ENCODE data around the gene LYSET. TPM values are rescaled to one million over a fixed set of nuclear protein-coding genes. Genes with fewer than 3 reads are reported as not detected.
"Not testable (repeated sequence)": the region's sequence is repeated elsewhere in the genome, so short reads cannot be mapped to it uniquely, and the experiment has no call there.

Gene LYSET
- total RNA-seq, result 2.3 TPM

GRCh38 chr14:93184391-93185348 lies at the start of gene LYSET, which contains the start of gene MOAP1:
Gene LYSET, plus strand, starts transcription at chr14:93185317. Its CDS starts 89 bp downstream, at chr14:93185406.
Gene MOAP1, minus strand, starts transcription at chr14:93184897. Its CDS starts 655 bp downstream, at chr14:93184242.
- peaks cover 9 to 10% of the 10 kb centered on the region in 2 donors for H3K36me3 ChIP-seq
- H3K4me3 ChIP-seq, result peak within 1 kb of the TSS; percentile 94 to 99
- DNase-seq (ENCODE audit: low spot score in 2 of 2), result peak; percentile 63 to 92
- no peaks in the 10 kb centered on the region for H3K9me3 ChIP-seq
- intact Hi-C loops (cut with DNase I), result loop anchor here (1.0 to 5.0 kb wide), 4 partner anchors 23 to 148 kb away; partner anchors contain the start of genes BTBD7, GON7, ITPK1 and UBR7
- H3K27ac ChIP-seq, result peak within 1 kb of the TSS; percentile 94 to 97
- peaks cover 10 to 13% of the 10 kb centered on the region in 2 donors for H3K4me1 ChIP-seq
- no peaks in the 10 kb centered on the region for H3K27me3 ChIP-seq
- peak in 2 of 3 experiments; percentile 28 to 41 for TF ChIP-seq CTCF (IDR thresholded peaks at IDR 0.05)

- H3K27ac ChIP-seq, result no peak overlapping the region
- no peaks in the 10 kb centered on the region for H3K9me3 ChIP-seq
- TF ChIP-seq CTCF (IDR thresholded peaks at IDR 0.05), result no peak
- no peaks in the 10 kb centered on the region for H3K36me3 ChIP-seq
- H3K4me3 ChIP-seq, result no peak overlapping the region
- H3K4me1 ChIP-seq, result no peaks in the 10 kb centered on the region
- DNase-seq (ENCODE audit: low spot score in 2 of 2), result no peak
- H3K27me3 ChIP-seq, result no peaks in the 10 kb centered on the region
- intact Hi-C loops (cut with DNase I), result no loop called here
Measured at GRCh38 chr14:93135399-93135798, 49.7 kb upstream of the LYSET start.

GRCh38 chr14:93136009-93136408 lies 49.1 kb upstream of the LYSET start:
- Histone ChIP-seq H3K27me3 (no peaks in the 10 kb centered on the region), H3K4me3 (no peak overlapping the region), H3K27ac (no peak overlapping the region), H3K4me1 (no peaks in the 10 kb centered on the region), H3K9me3 (no peaks in the 10 kb centered on the region), H3K36me3 (no peaks in the 10 kb centered on the region)
- no peak for DNase-seq (ENCODE audit: low spot score in 2 of 2)
- TF ChIP-seq CTCF (IDR thresholded peaks at IDR 0.05), result no peak
- intact Hi-C loops (cut with DNase I), result no loop called here

- H3K4me1 ChIP-seq; H3K27ac ChIP-seq; DNase-seq (ENCODE audit: low spot score in 2 of 2); H3K36me3 ChIP-seq; H3K9me3 ChIP-seq; intact Hi-C loops (cut with DNase I); H3K27me3 ChIP-seq; H3K4me3 ChIP-seq: not testable (repeated sequence)
Measured at GRCh38 chr14:93136508-93136907, 48.6 kb upstream of the LYSET start.

- intact Hi-C loops (cut with DNase I), result no loop called here
Measured at GRCh38 chr14:93137864-93138263, 47.3 kb upstream of the LYSET start.

More at GRCh38 chr14:93137864-93138263, 47.3 kb upstream of the LYSET start:
- no peak overlapping the region for H3K27ac ChIP-seq
- H3K4me3 ChIP-seq, result no peak overlapping the region
- no peak for DNase-seq (ENCODE audit: low spot score in 2 of 2)
- no peaks in the 10 kb centered on the region for H3K9me3 ChIP-seq
- no peaks in the 10 kb centered on the region for H3K4me1 ChIP-seq
- no peaks in the 10 kb centered on the region for H3K27me3 ChIP-seq
- no peaks in the 10 kb centered on the region for H3K36me3 ChIP-seq
- no peak for TF ChIP-seq CTCF (IDR thresholded peaks at IDR 0.05)

Data from ascending aorta (tissue), 2 donors.